ENCODE results near the gene IL36RN.
A peak's percentile ranks its signal among the peaks of the same experiment; 100 is the strongest.
"Not testable (repeated sequence)": the region's sequence is repeated elsewhere in the genome, so short reads cannot be mapped to it uniquely, and the experiment has no call there.

The IL36RN gene

DNA sequence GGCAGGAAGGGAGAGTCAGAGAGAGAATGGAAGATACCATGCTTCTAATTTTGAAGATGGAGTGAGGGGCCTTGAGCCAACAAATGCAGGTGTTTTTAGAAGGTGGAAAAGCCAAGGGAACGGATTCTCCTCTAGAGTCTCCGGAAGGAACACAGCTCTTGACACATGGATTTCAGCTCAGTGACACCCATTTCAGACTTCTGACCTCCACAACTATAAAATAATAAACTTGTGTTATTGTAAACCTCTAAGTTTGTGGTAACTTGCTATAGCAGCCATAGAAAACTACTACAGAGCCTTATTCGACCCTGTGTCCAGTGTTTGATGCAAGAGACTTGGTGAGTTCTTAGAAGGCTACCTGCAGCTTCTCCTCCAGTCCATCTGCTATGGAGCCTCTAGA is 16.6 kb downstream of the IL36RN start:
- DNase-seq: no peak

GRCh38 chr2:113076954-113077669 is 18.1 kb downstream of the IL36RN start:
- no peak for DNase-seq

DNA sequence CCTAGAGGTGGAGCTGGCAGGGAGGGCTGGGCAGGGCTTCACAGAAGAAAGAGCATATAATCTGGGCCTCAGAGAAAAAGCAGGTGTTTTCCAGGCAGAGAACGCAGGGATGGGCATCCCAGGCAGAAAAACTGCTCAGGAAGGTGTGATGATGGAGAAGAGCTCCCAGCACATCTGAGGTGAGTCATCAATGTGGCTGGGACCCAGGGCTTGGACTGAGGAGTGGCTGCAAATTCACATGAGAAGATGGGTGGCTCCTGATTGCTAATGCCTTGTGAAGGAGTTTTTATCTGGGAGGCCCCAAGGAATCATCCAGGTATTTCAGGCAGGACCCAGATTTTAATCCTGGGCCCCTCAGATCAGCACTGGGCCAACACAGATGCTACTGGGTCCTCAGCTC is 18.9 kb downstream of the IL36RN start:
- no peak for DNase-seq

GRCh38 chr2:113078350-113078839 is 19.4 kb downstream of the IL36RN start:
- DNase-seq: no peak

- no peak for DNase-seq
These were observed 20.1 kb downstream of the IL36RN start for GRCh38 chr2:113079131-113079530.

- DNase-seq: peak; percentile 66
These were observed 21.1 kb downstream of the IL36RN start for GRCh38 chr2:113080134-113080533.

DNA sequence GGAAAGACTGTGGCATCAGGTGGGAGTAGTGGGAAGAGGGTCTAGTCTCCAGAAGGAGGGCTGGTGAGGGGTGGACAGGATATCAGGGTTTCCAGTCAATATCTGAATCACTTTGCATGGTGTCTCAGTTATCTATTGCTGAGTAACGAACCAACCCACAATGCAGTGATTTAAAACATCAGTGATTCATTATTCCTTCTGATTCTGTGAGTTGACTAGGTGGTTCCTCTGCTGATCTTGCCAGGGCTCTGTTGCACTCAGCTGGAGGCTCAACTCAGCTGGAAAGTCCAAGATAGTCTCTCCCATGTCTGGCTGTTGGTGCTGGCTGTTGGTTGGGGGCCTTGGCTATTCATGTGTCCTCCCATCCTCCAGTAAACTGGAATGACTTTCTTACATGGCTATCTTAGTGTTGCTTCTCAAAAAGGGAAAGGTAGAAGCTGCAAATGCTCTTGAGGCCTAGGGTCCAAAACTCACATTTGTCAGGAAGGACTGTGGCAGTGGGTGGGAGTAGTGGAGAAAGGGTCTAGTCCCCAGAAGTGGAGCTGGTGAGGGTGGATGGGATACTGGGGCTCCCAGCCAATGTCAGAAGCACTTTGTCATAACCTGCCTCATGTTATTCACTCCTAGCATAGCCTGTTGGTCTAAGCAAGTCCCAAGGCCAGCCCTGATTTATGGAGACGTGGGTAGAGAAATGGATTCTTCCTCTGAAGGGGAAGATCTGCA is 22.7 kb downstream of the IL36RN start:
- DNase-seq: no peak

GRCh38 chr2:113083296-113083695 is 24.3 kb downstream of the IL36RN start:
- peak; percentile 3 for DNase-seq

- DNase-seq: peak; percentile 71
These were observed 25.4 kb downstream of the IL36RN start for GRCh38 chr2:113084249-113085000.

DNA sequence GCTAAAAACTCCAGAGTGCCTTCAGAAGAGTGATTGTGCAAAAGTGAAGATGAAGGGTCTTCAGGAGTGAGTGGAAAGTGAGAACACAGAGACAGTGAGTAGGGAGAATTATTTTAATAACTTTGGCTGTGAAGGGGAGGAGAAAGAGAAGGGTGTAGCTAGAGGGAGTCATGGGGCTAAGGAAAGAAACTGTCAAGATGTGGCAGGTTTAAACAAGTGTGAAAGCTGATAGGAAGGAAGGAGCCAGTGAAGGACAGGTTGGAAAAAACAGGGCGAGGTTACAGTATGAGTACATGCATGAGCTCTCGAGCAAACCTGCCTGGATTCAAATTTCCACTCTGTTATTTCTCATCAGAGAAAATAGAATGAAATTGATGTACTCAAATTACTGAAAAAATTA is 26.5 kb downstream of the IL36RN start:
- DNase-seq: peak; percentile 8

DNA sequence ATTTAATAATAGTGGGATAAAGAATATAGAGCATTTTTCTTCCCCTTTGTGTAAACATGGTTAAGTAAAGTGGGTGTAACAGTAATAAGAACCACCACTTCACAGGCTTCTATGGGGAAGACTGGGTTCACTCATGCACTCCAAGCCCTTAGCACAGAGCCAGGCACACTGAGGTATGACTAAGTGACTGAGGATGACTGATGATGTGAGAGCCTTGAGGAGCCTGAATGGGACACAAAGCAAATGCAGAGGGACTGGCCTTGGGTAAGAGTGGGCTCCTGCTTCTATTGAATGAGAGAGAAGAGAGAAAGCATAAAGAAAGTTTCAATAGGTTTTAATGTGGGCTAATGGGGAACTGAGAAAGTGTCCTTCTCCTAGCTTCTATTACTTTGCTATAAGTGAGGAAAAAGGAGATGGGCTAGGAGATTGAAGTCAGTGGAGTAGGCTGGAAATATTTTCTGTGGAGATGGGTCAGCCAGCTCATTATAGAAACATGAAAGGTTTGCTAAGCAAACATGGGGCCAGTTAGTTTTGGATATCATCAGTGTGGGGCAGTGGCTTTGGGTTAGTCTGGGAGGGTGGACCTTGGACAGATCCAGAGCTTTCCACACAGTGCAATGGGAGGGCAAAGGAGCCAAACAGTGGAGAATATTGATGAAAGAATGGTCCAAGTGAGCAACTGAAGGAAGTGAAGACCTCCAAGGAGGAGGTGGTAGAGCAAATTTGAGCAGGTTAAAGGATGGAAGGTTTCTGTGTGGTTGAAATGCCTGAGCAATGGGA is 29.4 kb downstream of the IL36RN start:
- DNase-seq: no peak

- peak; percentile 25 for DNase-seq
These were observed 30.9 kb downstream of the IL36RN start for GRCh38 chr2:113089916-113090315.

- DNase-seq: no peak
These were observed 32.4 kb downstream of the IL36RN start for GRCh38 chr2:113091231-113091896.

DNA sequence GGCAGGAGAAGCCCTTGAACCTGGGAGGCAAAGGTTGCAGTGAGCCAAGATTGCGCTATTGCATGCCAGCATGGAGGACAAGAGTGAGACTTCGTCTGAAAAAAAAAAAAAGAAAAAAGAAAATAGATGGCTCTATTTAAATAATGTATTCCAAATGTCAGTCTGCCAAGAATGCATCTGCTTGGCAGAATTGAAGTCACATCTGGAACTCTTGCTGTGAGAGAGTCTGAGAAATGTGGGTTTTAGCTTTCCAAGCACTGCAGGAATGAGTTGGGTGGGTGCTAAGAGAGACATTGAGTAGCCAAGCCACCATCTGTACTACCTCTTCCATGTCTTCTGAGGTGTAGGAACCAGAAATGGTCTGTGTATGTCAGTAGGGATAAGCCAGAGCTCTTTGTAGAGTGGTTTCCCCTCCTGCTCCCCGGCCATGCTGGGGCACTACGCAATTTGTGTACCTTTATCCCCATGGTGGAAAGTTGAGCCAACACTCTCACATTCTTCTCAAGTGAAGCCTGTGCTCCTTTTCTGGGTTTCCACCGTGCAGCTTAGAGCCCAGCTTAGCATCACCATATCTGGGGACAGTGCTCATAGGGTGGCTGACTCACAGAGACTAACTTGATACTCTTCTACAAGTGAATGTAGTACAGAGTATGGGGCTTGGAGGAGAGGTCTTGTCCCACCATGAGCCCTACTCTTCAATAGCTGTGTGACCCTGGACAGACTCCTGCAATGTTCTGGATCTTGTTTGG is 34.0 kb downstream of the IL36RN start:
- no peak for DNase-seq

GRCh38 chr2:113093613-113093977 is 34.6 kb downstream of the IL36RN start:
- DNase-seq: no peak

- not testable (repeated sequence) for DNase-seq
These were observed 37.3 kb downstream of the IL36RN start for GRCh38 chr2:113096306-113096705.

DNA sequence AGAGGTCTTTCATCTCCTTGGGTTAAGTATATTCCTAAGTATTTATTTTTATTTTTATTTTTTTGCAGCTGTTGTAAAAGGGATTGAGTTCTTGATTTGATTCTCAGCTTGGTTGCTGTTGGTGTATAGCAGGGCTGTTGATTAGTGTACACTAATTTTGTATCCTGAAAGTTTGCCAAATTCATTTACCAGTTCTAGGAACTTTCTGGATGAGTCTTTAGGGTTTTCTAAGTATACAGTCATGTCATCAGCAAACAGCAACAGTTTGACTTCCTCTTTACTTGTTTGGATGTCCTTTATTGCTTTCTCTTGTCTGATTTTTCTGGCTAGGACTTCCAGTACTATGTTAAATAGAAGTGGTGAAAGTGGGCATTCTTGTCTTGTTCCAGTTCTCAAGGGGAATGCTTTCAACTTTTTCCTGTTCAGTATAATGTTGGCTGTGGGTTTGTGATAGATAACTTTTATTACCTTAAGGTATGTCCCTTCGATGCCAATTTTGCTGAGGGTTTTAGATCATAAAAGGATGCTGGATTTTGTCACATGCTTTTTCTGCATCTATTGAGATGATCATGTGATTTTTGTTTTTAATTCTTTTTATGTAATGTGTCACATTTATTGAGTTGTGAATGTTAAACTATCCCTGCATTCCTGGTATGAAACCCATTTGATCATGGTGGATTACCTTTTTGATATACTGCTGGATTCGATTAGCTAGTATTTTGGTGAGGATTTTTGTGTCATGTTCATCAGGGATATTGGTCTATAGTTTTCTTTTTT is 38.0 kb downstream of the IL36RN start:
- not testable (repeated sequence) for DNase-seq

GRCh38 chr2:113098041-113098440 is 39.0 kb downstream of the IL36RN start:
- no peak for DNase-seq

DNA sequence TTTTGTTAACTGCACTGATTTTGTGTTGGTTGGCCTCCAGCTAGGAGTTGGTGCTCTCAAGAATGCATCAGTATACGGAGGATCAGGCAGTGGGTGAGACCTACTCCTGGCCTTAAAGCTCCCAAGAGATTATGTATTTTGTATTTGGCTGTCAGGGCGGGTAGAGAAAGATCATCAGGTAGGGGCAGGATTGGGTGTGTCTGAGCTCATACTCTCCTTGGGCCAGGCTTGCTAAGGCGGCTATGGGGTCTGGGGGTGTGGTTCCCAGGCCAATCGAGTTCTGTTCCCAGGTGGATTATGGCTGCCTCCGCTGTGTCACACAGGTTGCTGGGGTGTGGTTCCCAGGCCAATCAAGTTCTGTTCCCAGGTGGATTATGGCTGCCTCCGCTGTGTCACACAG is 39.5 kb downstream of the IL36RN start:
- DNase-seq: no peak

DNA sequence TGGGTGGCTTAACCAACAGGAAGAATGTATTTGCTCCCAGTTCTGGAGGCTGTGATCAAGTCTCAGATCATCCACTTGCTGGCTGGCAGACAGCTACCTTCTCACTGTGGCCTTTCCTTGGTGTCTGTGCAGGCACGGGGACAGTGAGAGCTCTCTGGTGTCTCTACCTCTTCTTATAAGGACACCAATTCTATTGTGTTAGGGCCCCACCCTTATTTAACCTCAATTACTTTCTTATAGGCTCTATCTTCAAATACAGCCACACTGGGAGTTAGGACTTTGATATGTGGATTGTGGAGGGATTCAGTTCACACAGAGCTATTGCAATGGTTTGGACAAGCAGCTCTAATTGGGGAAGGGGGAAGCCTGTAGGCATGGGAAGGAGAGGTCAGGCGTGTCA is 43.1 kb downstream of the IL36RN start:
- DNase-seq: no peak

DNA sequence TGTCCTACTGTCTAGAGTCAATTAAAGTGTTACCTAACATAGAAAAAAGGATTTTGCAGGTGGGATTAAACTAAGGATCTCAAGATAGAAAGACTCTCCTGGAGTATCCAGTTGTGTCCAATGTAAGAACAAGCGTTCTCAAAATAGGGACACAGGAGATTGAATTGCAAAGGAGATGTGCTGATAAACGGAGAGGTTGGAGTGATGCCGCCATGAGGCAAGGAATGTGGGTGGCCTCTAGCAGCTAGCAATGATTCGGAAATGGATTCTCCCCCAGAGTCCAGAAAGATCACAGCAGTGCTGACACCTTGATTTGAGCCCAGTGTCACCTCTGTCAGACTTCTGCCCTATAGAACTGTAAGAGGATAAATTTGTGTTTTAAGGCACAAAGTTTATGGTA is 44.3 kb downstream of the IL36RN start:
- DNase-seq: no peak

Measured in hematopoietic multipotent progenitor cell treated with erythropoietin and hydrocortisone succinate and interleukin-3 and kit ligand, for 4 days (in vitro differentiated cells).